NCI-H1436 treated with DMSO at 0.1 percent for 48 hours (cell line): Measurements from ENCODE around the gene PCDHB5.
"Not testable (repeated sequence)": the region's sequence is repeated elsewhere in the genome, so short reads cannot be mapped to it uniquely, and the experiment has no call there.

Source experiments
- DNase-seq: peaks from one replicate; lab custom pipeline; 2025; lab: John Stamatoyannopoulos, UW

The PCDHB5 gene

GRCh38 chr5:141135030-141135717, at the start of gene PCDHB5:
PCDHB5 (plus strand) TSS chr5:141135206; CDS start chr5:141135435, 229 bp downstream.
- DNase-seq, result peak; percentile 45

GRCh38 chr5:141094481-141095262, 40.3 kb upstream of the PCDHB5 start, which contains the start of gene PCDHB2:
PCDHB2 (plus strand) TSS chr5:141094615; CDS start chr5:141094791, 176 bp downstream.
- DNase-seq, result peak; percentile 56

- DNase-seq, result no peak
These were observed 39.8 kb upstream of the PCDHB5 start for GRCh38 chr5:141095263-141095641.

- not testable (repeated sequence) for DNase-seq
These were observed 38.8 kb upstream of the PCDHB5 start for GRCh38 chr5:141096181-141096580.

GRCh38 chr5:141096586-141096985, 38.4 kb upstream of the PCDHB5 start:
- DNase-seq, result not testable (repeated sequence)

GRCh38 chr5:141100243-141100805, 34.7 kb upstream of the PCDHB5 start, which contains the start of gene PCDHB3:
PCDHB3 (plus strand) TSS chr5:141100473; CDS start chr5:141100650, 177 bp downstream.
- DNase-seq, result no peak

GRCh38 chr5:141101059-141101458, 33.9 kb upstream of the PCDHB5 start:
- DNase-seq, result no peak

GRCh38 chr5:141102070-141102469, 32.9 kb upstream of the PCDHB5 start:
- DNase-seq, result not testable (repeated sequence)

- not testable (repeated sequence) for DNase-seq
These were observed 32.5 kb upstream of the PCDHB5 start for GRCh38 chr5:141102471-141102870.

GRCh38 chr5:141105350-141105749, 29.7 kb upstream of the PCDHB5 start:
- no peak for DNase-seq

- no peak for DNase-seq
These were observed 15.8 kb upstream of the PCDHB5 start for GRCh38 chr5:141119250-141119649.

GRCh38 chr5:141121563-141121962, 13.4 kb upstream of the PCDHB5 start, which contains the start of gene PCDHB4:
PCDHB4 (plus strand) TSS chr5:141121818; CDS start chr5:141121999, 181 bp downstream.
- no peak for DNase-seq

- DNase-seq, result no peak
These were observed 13.0 kb upstream of the PCDHB5 start for GRCh38 chr5:141121985-141122384.

- not testable (repeated sequence) for DNase-seq
These were observed 11.4 kb upstream of the PCDHB5 start for GRCh38 chr5:141123396-141124135.

GRCh38 chr5:141127305-141127704, 7.7 kb upstream of the PCDHB5 start:
- no peak for DNase-seq

GRCh38 chr5:141135718-141136266, 786 bp downstream of the PCDHB5 start:
- no peak for DNase-seq

- not testable (repeated sequence) for DNase-seq
These were observed 2.3 kb downstream of the PCDHB5 start for GRCh38 chr5:141137346-141137745.

GRCh38 chr5:141149812-141150211, 14.8 kb downstream of the PCDHB5 start, which contains the start of gene PCDHB6:
PCDHB6 (plus strand) TSS chr5:141150057; CDS start chr5:141150258, 201 bp downstream.
- DNase-seq, result no peak

GRCh38 chr5:141150224-141150992, 15.4 kb downstream of the PCDHB5 start:
- DNase-seq, result no peak

- no peak for DNase-seq
These were observed 16.0 kb downstream of the PCDHB5 start for GRCh38 chr5:141150993-141151325.

- not testable (repeated sequence) for DNase-seq
These were observed 16.6 kb downstream of the PCDHB5 start for GRCh38 chr5:141151632-141152031.
